Memory B cell (primary cell): ENCODE results near the gene SPINK6.

Experiments used
- ATAC-seq: fragments of 150-1000 bp; cut with Tn5 transposase; 2 replicates; pipeline ENCODE4 v1.10.0; 2021; ENCODE audit warnings: low read depth, mild to moderate bottlenecking, moderate library complexity
- DNase-seq, 2 donors: peaks; one replicate each; pipeline ENCODE4 v3.0.0; 2022; ENCODE audit warnings: low spot score in 2 of 2
- H3K27ac Mint-ChIP-seq: one replicate; pipeline ENCODE4 v1.8.0; 2022; ENCODE audit warnings: mild to moderate bottlenecking, moderate library complexity, mixed read lengths
- H3K27me3 Mint-ChIP-seq: one replicate; pipeline ENCODE4 v1.8.0; 2022; ENCODE audit warnings: mixed read lengths
- H3K36me3 Mint-ChIP-seq: one replicate; pipeline ENCODE4 v1.8.0; 2022; ENCODE audit warnings: mild to moderate bottlenecking, mixed read lengths
- H3K4me1 Mint-ChIP-seq: one replicate; pipeline ENCODE4 v1.8.0; 2022; ENCODE audit warnings: mixed read lengths
- H3K4me3 Mint-ChIP-seq: one replicate; pipeline ENCODE4 v1.8.0; 2022; ENCODE audit warnings: mild to moderate bottlenecking, moderate library complexity, mixed read lengths
- H3K9me3 Mint-ChIP-seq: one replicate; pipeline ENCODE4 v1.8.0; 2022; ENCODE audit warnings: mixed read lengths

SPINK6 gene

GRCh38 chr5:148255456-148255855, 52.6 kb downstream of the SPINK6 start:
- Mint-ChIP-seq H3K27ac (no peak overlapping the region), H3K36me3 (no peaks in the 10 kb centered on the region), H3K27me3 (no peaks in the 10 kb centered on the region), H3K4me3 (no peak overlapping the region), H3K9me3 (peaks cover 13% of the 10 kb centered on the region), H3K4me1 (no peaks in the 10 kb centered on the region)
- no peak for ATAC-seq
- no peak for DNase-seq

- Mint-ChIP-seq H3K4me1 (no peaks in the 10 kb centered on the region), H3K36me3 (no peaks in the 10 kb centered on the region), H3K27me3 (peaks cover 3% of the 10 kb centered on the region), H3K9me3 (peaks cover 15% of the 10 kb centered on the region), H3K27ac (no peak overlapping the region), H3K4me3 (no peak overlapping the region)
- no peak for DNase-seq
- no peak for ATAC-seq
Measured at GRCh38 chr5:148259288-148259687, 56.4 kb downstream of the SPINK6 start.

GRCh38 chr5:148261221-148261620, 58.4 kb downstream of the SPINK6 start:
- H3K27me3 Mint-ChIP-seq = peaks cover 3% of the 10 kb centered on the region
- H3K9me3 Mint-ChIP-seq = peaks cover 20% of the 10 kb centered on the region
- no peak overlapping the region for H3K27ac Mint-ChIP-seq
- ATAC-seq (no peak), DNase-seq (no peak)
- no peaks in the 10 kb centered on the region for H3K36me3 Mint-ChIP-seq
- no peak overlapping the region for H3K4me3 Mint-ChIP-seq
- no peaks in the 10 kb centered on the region for H3K4me1 Mint-ChIP-seq
